GM18870 (cell line): Measurements from ENCODE around the gene ARHGAP24.
A peak's percentile ranks its signal among the peaks of the same experiment; 100 is the strongest.

Experiments
- ATAC-seq: cut with Tn5 transposase; IDR thresholded peaks from one replicate; pipeline ENCODE4 v1.9.1; 2021; ENCODE audit warnings: moderate library complexity; ENCODE audit not compliant: unreplicated experiment

The ARHGAP24 gene

GRCh38 chr4:85733798-85734197 is 258.8 kb downstream of the ARHGAP24 start:
- ATAC-seq: no peak

- no peak for ATAC-seq
Measured at GRCh38 chr4:85734424-85734831, 259.5 kb downstream of the ARHGAP24 start.

DNA sequence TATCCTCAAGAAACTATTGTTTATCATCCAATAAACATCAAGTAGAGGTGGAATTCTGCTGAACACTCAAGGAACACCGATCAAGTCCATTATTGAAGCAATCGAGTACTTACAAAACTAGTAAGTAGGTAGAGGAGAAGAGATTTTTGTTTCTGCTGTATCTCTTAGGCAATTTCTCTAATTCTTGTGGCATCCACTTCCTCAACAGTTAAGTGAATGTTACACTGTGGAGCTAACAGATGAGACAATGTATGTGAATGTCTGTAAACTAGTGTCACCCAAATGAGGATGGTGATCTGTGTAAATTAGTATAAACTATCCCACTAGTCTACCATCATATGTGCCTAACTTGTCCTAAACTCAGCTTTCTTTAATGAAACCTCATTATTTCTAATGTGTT is 261.6 kb downstream of the ARHGAP24 start:
- no peak for ATAC-seq

- no peak for ATAC-seq
Measured at GRCh38 chr4:85737254-85737653, 262.3 kb downstream of the ARHGAP24 start.

DNA sequence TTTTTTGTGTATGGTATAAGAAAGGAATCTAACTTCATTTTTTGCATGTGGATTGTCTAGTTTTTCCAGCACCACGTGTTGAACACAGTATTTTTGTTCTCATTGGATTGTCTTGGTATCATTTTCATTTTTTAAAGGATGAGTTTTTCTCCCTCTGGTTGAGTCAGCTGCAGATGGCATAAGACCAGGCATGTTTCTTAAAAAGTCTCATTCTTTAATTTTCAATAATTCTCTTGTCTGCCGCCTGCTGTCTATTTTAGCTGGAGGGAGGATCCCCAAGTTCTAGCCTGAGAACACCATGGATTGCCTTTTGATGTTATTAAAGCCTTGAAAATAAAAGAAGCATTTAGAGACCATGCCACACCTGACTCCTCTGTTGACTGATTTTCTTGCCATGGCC is 263.8 kb downstream of the ARHGAP24 start:
- ATAC-seq: no peak

GRCh38 chr4:85740431-85740861 is 265.5 kb downstream of the ARHGAP24 start:
- no peak for ATAC-seq

DNA sequence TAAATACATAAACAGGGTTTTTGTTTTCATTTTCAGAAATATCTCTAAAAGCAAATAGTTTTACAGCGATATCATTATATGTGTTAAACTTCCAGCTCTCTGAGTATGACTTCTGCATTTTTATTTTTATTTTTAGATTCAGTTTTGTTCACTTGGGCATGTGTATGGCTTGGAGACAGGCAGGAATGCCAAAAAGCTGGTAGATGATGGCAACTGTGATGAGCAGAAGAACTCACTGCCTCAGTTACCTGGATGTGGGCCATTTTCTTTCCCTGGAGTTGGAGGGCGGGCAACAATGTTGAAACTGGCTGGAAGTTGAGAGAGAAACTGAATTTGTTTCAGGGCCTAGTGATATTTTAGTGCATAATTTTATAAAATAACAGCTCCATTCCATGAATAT is 266.4 kb downstream of the ARHGAP24 start:
- ATAC-seq: no peak

GRCh38 chr4:85741921-85742591 is 267.1 kb downstream of the ARHGAP24 start:
- no peak for ATAC-seq

DNA sequence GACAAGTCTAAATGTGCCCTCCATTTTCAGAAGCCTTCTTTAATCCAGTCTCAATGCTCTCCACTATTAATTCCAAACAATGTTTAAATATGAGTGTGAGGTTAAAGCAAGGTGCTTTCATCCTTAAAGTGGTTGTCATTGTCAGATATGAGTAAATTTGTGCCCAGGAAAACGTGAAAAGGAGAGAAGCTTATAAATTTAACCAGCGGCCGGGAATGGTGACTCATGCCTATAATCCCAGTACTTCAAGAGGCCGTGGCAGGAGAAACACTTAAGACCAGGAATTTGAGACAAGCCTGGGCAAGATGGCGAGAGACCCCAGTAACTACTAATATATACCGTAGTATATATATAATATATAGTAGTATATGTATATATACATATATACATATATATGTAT is 270.0 kb downstream of the ARHGAP24 start:
- no peak for ATAC-seq

GRCh38 chr4:85745939-85746338 is 271.0 kb downstream of the ARHGAP24 start:
- ATAC-seq: no peak

- ATAC-seq: peak; percentile 81
Measured at GRCh38 chr4:85747882-85748491, 273.0 kb downstream of the ARHGAP24 start.

- ATAC-seq: no peak
Measured at GRCh38 chr4:85748654-85749053, 273.7 kb downstream of the ARHGAP24 start.

DNA sequence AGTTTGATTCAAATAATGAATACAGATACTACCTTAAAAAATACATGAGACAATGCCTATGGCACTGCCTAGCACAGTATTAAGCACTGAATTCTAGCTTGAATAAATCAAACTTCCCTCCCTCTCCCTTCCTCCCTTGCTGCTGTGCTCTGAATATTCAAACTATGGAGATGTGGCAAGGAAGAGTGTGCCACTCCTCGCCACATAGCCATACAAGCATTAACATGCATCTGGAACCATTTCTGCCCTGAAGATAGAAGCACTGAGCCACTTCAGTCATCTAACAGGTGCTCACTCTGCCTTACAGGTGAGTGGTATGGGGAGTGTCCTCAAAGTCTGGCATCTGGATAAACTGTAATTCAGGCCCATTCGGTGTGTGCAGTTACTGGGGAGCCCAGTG is 276.9 kb downstream of the ARHGAP24 start:
- ATAC-seq: no peak

DNA sequence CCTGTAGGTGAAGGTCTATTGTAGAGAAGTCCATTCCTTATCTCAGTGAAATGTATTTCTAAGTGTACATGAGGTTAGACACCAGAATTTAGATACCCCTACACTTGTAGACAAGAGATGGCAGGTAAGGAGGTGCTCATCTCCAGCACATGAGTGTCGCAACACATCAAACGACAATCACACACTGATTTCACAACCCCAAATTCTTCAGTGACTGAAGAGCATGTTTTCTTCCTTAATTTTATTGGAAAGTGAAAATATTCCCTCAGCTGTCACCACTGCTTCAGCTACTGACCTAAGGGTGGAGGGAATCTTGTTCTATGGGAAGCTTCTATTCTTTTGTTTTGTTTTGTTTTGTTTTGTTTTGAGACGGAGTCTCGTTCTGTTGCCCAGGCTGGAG is 280.3 kb downstream of the ARHGAP24 start:
- no peak for ATAC-seq

GRCh38 chr4:85756938-85757337 is 282.0 kb downstream of the ARHGAP24 start:
- ATAC-seq: no peak

DNA sequence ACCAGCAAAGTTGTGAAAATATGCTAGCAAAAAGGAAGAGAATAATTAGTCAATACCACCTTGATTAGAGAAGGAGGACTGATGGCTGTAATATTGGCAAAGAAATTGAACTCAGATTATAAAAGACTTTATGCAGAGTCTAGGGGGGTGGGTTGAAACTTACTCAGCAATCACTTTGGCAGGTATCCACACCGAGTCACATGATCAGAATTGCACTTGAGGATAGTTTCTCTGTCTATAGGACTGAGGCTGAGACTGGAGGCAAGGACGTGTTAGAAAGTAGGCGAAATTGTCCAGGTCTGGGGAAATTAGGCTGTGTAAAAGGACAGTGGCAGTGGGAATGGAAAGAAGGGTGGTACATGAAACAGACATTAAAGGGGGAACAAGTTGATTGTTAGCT is 284.4 kb downstream of the ARHGAP24 start:
- no peak for ATAC-seq

GRCh38 chr4:85760511-85760910 is 285.6 kb downstream of the ARHGAP24 start:
- no peak for ATAC-seq

GRCh38 chr4:85761803-85762528 is 287.0 kb downstream of the ARHGAP24 start:
- no peak for ATAC-seq

GRCh38 chr4:85762529-85762871 is 287.6 kb downstream of the ARHGAP24 start:
- ATAC-seq: no peak

DNA sequence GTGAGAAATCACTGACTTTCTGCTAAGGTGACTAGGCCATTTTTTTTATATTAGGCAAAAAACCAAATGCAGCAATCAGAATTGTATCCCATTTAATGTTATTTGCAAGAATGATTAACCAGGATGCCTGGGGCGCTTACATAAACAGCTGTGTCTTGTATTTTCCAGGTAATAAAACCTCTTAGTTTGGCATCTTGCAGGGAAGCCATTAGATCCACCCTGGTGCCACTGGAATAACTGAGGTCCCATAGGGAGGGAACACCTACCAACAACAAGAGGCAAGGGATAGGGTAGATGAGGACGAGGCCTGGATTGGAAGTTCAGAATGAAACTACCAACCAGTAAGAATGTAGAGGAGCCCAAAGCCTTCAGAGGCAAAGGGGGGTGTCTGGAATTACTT is 288.3 kb downstream of the ARHGAP24 start:
- ATAC-seq: no peak

- ATAC-seq: no peak
Measured at GRCh38 chr4:85767649-85768048, 292.7 kb downstream of the ARHGAP24 start.

- ATAC-seq: no peak
Measured at GRCh38 chr4:85769009-85769408, 294.1 kb downstream of the ARHGAP24 start.
